Thyroid gland (tissue), 4 donors: ENCODE results near the gene ROGDI.

Source experiments
- CTCF ChIP-seq, 6 experiments: fragments of 200-600 bp in 3 of 6; fragments of 450-650 bp in 3 of 6; sonication (generic) in 3 of 6; IDR thresholded peaks; one replicate each; pipeline ENCODE4 v1.5.1; 2016 to 2019; ENCODE audit warnings: antibody characterized with exemption in 6 of 6, mild to moderate bottlenecking in 2 of 6, inconsistent platforms in 1 of 6, moderate library complexity in 1 of 6
- POLR2A ChIP-seq, 2 donors: fragments of 450-650 bp; IDR thresholded peaks; one replicate each; pipeline ENCODE4 v1.6.1; 2017; ENCODE audit warnings: antibody characterized with exemption in 2 of 2, mild to moderate bottlenecking in 2 of 2, moderate library complexity in 1 of 2

- TF ChIP-seq CTCF (IDR thresholded peaks at IDR 0.05) (no peak), POLR2A (IDR thresholded peaks at IDR 0.05) (no peak)
These were observed 38.6 kb upstream of the ROGDI start for GRCh38 chr16:4840984-4841383.
